Measurements from ENCODE around the gene XIAP.
A peak's percentile ranks its signal among the peaks of the same experiment; 100 is the strongest.
"Not testable (repeated sequence)": the region's sequence is repeated elsewhere in the genome, so short reads cannot be mapped to it uniquely, and the experiment has no call there.

XIAP gene

GRCh38 chrX:123859846-123860838 lies at the start of gene XIAP:
TSS of gene XIAP (plus strand) at chrX:123860053. CDS start at chrX:123885663, 25,610 bp downstream.
- peak; percentile 90 for DNase-seq (ENCODE audit: low spot score)

GRCh38 chrX:123814343-123814742 lies 45.5 kb upstream of the XIAP start:
- no peak for DNase-seq (ENCODE audit: low spot score)

- DNase-seq (ENCODE audit: low spot score): not testable (repeated sequence)
These were observed 44.9 kb upstream of the XIAP start for GRCh38 chrX:123814934-123815394.

GRCh38 chrX:123817288-123817894 lies 42.5 kb upstream of the XIAP start:
- no peak for DNase-seq (ENCODE audit: low spot score)

GRCh38 chrX:123818243-123818642 lies 41.6 kb upstream of the XIAP start:
- DNase-seq (ENCODE audit: low spot score): peak; percentile 49

GRCh38 chrX:123822965-123823364 lies 36.9 kb upstream of the XIAP start:
- no peak for DNase-seq (ENCODE audit: low spot score)

GRCh38 chrX:123830309-123830708 lies 29.5 kb upstream of the XIAP start:
- DNase-seq (ENCODE audit: low spot score): no peak

- DNase-seq (ENCODE audit: low spot score): peak; percentile 60
These were observed 26.5 kb upstream of the XIAP start for GRCh38 chrX:123833387-123833786.

- no peak for DNase-seq (ENCODE audit: low spot score)
These were observed 25.7 kb upstream of the XIAP start for GRCh38 chrX:123834116-123834515.

GRCh38 chrX:123835661-123836371 lies 24.0 kb upstream of the XIAP start:
- peak; percentile 61 for DNase-seq (ENCODE audit: low spot score)

GRCh38 chrX:123845129-123845528 lies 14.7 kb upstream of the XIAP start:
- DNase-seq (ENCODE audit: low spot score): not testable (repeated sequence)

GRCh38 chrX:123846577-123847038 lies 13.2 kb upstream of the XIAP start:
- DNase-seq (ENCODE audit: low spot score): no peak

- DNase-seq (ENCODE audit: low spot score): no peak
These were observed 12.8 kb upstream of the XIAP start for GRCh38 chrX:123847056-123847455.

GRCh38 chrX:123849096-123849495 lies 10.8 kb upstream of the XIAP start:
- no peak for DNase-seq (ENCODE audit: low spot score)

- DNase-seq (ENCODE audit: low spot score): not testable (repeated sequence)
These were observed 9.9 kb upstream of the XIAP start for GRCh38 chrX:123849906-123850305.

GRCh38 chrX:123851079-123851478 lies 8.8 kb upstream of the XIAP start:
- DNase-seq (ENCODE audit: low spot score): no peak

- peak; percentile 46 for DNase-seq (ENCODE audit: low spot score)
These were observed 5.5 kb upstream of the XIAP start for GRCh38 chrX:123854329-123854728.

GRCh38 chrX:123859409-123859845 lies 426 bp upstream of the XIAP start:
- DNase-seq (ENCODE audit: low spot score): no peak

GRCh38 chrX:123860983-123861382 lies 1.1 kb downstream of the XIAP start:
- no peak for DNase-seq (ENCODE audit: low spot score)

- DNase-seq (ENCODE audit: low spot score): no peak
These were observed 9.6 kb downstream of the XIAP start for GRCh38 chrX:123869488-123869887.

- DNase-seq (ENCODE audit: low spot score): no peak
These were observed 11.5 kb downstream of the XIAP start for GRCh38 chrX:123871309-123871708.

- no peak for DNase-seq (ENCODE audit: low spot score)
These were observed 14.1 kb downstream of the XIAP start for GRCh38 chrX:123873956-123874355.
